Measurements from ENCODE around the gene TNS3. TPM values are rescaled to one million over a fixed set of nuclear protein-coding genes. Genes with fewer than 3 reads are reported as not detected.

The TNS3 gene
- total RNA-seq, 1 experiment from 2014 or later, result 97.2 TPM

- no peak for DNase-seq (ENCODE audit: low spot score)
Measured at GRCh38 chr7:47408675-47409074, 173.2 kb downstream of the TNS3 start.

DNA sequence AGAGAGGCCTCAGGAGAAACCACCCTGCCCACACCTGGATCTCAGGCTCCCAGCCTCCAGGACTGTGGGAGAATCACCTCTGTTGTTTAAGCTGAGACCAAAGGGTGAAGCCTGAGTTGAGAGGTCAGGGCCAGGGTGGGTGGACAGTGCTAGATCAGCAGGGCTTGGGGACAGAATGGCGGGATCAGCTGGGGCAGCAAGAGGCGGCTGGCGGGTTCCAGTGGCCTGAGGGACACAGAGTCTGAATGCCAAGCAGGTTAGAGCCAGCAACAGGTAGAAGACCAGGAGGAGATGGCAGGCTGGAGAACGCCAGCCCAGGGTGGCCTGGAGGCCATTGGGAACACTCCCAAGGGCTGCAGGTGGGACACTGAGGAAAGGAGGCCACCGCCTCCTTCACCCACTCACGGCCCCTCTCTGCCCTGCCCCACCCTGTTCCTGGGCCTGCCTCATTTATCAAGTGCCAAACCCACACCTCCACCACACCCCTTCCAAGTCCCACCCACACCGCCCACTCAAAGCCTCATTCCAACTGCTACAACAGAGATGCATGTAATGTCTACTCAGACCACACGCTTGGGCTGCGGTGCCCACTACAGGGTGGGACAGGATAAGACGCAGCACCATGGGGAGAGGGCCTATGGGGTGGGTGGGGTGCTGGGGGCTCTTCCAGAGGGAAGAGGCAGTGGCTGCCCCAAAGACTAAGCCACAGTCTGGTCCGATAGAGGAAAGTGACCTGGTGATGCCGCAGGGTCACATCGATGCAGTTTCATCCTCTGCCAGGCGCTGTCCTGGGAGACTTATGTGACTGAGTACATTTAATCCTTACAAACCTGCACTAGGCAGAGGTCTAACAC is 173.9 kb downstream of the TNS3 start:
- DNase-seq (ENCODE audit: low spot score), result no peak

DNA sequence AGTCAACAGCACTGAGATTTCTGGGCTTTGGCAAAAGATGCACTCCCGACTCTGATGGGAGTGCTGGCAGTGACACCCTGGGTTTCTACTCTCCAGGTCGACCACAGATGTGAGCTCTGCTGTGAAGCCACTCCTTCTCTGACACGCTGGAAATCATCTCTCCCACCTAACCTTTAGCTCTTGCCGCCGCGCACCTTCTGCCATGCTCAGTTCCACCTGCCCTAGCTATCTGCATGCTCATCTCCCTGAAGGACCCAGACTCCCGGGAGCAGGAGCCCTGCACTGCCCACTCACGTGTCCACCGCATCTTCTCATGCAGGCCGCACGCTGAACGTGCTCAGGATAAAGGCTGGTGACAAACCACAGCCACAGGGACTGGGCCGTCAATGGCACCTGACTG is 174.8 kb downstream of the TNS3 start:
- DNase-seq (ENCODE audit: low spot score), result no peak

DNA sequence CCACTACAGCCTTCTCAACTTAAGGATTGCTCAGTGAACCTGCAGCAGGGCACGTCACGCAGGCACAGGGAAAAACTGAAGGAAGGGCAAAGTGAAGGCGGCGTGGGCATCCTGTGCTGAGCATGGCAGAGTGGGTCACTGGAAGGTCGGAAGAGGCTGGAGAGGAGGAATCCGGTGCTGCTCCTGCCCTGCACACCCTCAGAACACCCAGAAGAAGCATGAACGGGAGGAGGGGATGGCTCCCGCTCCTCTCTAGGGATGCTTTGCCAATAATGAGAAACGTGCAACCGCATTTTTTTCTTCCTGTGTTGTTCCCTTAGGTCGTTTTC is 175.1 kb downstream of the TNS3 start:
- no peak for DNase-seq (ENCODE audit: low spot score)

DNA sequence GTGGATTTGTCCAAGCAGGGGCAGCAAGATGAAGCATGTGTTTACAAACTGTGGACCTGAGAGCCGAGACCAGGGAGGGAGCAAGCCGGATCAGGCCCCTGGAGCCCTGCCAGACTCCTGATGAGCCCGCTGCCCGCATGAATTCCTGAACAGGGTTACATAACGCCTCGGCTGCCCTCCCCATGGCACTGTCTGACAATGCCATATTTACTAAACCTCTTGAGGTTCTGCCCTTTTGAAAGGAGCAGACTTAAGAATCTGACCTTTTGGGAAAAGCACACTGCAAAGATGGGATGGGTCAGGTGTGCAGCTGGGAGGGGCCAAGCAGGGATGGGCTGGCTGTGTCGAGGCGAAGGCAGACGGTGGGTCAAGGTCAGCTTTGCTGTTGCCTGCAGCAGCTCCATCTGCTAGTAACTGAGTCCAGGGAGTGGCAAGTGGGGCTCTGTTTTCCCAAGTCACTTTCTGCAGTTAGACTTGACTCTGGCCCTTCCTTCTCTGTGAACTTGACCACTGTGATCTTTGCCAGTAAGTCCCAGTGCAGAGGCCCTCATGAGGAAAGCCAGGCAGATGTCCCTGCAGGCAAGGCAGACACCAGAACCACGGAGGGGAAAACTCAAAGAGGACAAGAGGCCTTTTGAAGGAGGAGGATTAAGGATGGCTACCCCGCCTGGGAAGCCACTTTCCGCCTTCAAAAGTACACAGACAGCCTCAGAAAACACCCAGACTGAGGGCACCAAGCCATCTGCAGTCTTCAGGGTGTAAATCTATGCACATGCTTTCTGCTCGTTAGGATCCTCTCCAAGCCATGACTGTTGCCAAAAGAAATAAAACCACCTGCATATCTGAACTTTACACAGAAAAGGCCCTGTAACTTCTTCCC is 175.8 kb downstream of the TNS3 start:
- DNase-seq (ENCODE audit: low spot score), result peak; percentile 34

GRCh38 chr7:47405286-47405904 is 176.5 kb downstream of the TNS3 start:
- no peak for DNase-seq (ENCODE audit: low spot score)

- DNase-seq (ENCODE audit: low spot score), result no peak
Measured at GRCh38 chr7:47404010-47404409, 177.9 kb downstream of the TNS3 start.

DNA sequence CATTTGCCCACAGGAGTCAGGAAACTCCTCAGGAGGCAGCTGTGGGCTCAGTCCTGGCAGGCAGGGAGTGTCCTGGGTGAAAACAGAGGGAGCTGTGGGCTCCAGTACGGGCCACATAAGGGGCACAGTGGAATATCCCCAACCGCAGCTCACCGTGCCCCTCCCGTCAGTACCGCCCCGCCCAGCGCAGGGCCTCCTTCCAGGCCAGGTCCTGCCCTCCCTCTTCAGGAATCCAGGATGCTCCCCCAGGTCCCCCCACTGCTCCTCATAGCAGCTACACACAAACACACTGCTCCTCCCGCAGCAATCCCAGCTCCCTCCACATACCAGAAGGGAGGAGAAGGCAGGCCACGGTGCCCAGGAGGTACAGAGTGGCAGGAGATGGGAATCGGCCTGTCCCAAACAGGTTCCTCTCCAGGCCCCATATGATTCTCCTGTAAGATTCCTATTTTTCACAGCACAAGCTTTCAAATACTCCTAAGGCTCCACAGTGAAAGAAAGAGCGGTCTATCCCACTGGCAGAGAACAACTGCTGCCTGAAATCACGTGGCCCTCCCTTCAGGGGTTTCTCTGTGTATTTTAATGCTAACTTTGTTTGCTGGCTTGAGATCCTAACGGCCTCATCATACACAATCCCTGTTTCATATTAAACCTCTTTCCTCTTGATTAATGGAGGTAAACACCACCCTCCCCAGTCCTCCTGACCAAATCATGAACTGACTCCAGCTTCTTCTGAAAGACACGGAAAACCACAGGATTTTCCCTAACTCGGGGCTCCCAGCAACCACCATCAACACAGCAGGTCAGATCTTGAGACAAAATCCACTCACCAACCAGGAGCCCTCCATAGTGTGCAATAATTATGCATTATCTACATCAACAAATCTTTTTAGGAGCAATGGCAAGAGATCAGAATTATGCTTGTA is 178.7 kb downstream of the TNS3 start:
- DNase-seq (ENCODE audit: low spot score), result no peak

DNA sequence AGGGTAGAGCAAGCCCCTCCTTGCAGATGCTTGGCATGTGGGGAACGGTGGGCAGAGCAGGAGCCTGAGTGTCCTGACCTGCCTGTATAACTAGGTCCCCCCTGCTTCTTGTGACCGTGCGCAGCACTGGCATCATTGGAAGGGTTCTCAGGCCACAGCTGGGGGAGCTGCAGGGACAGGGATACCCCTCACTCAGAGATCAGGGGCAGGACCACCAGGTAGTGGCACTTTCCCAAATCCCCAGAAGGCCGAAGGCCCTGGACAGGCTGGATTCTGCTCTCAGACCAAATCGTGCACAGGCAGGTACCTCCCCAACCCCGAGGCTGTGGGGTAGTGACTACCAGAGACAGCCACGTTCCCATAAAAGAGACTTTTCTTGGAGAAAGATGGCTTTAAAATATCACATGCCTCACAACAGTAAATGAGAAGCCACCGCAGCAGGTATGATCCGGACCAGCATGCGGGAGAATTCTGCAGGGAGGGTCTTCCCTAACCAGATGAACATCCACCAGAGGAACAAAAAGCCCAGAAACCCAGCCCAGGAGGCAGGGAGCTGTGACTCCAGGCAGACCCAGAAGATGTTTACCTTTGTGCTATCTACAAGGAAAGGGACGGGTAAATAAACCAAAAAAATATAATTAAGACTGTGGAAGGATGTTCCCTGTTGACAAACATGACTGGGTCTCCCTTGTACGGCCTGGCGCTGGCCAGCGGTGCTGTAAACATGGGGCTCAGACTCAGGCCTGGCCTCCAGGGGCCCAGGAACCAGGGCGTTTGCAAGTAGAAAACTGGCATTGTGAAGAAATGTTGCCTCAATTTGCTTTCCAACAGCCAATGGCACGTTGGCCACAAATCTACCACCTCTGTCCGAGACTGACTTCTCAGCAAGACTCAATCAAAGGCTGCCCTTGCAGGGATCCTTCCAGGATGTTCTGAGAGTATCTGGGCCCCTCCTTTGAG is 180.0 kb downstream of the TNS3 start:
- no peak for DNase-seq (ENCODE audit: low spot score)

DNA sequence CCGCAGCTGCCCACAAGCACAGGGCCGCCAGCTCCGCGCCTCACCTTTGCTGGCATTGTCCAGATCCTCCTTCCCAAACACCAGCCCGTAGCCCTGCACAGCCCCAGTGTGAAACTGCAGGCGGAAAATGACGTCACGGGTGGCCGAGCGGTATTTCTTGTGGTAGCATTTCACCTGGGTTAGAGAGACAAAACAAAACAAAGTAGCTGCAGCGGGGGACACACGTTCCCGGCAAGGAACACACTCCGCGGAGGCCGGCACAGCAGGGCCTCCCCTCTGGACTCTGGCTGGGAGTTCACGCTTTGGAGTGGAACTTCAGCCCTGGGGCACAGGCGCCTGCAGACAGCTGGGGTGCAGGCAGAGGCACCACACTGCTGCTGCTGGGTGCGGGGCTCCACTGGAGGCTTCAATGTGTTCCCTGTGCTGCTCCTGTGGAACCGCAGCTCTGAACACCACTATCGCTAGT is 181.1 kb downstream of the TNS3 start:
- no peak for DNase-seq (ENCODE audit: low spot score)

DNA sequence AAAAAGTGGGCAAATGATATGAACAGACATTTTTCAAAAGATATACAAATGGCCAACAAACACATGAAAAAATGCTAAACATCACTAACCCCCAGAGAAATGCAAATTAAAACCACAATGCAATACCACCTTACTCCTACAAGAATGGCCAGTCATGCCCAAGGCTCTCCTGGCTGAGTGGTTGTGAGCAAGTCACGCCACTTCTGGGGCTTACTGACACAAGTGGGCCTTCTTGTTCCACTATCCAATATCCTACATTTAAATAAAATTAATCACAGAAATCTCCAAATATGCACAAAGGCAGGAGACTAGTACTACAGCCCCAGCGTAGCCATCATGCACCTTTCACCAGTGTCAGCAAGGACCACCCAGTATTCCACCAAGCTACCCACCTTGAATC is 181.9 kb downstream of the TNS3 start:
- no peak for DNase-seq (ENCODE audit: low spot score)

DNA sequence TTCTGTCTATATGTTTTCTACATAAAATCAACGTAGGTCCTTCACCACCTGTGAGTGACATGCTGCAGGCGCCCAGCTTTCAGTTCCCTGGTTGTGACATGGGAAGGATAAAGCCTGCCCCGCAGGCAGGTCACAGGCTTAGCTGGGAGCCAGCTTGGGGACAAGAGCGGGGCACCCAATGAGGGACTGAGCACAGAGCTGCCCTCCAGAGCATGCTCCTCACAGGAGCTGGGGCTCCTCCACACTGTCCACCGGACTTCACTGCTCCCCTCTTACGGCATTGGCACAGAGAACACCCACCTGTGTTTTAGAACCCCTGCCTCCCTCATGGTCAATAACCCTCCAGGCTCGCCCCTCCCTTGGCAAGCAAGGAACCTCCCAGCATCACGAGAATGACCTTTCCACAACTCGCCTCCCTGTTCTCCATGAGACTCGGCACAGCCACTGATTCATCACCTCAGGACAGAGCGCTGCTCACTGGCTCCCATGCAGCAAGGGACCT is 187.1 kb downstream of the TNS3 start:
- DNase-seq (ENCODE audit: low spot score), result no peak

- DNase-seq (ENCODE audit: low spot score), result no peak
Measured at GRCh38 chr7:47394216-47394615, 187.7 kb downstream of the TNS3 start.

GRCh38 chr7:47393406-47393805 is 188.5 kb downstream of the TNS3 start:
- DNase-seq (ENCODE audit: low spot score), result no peak

DNA sequence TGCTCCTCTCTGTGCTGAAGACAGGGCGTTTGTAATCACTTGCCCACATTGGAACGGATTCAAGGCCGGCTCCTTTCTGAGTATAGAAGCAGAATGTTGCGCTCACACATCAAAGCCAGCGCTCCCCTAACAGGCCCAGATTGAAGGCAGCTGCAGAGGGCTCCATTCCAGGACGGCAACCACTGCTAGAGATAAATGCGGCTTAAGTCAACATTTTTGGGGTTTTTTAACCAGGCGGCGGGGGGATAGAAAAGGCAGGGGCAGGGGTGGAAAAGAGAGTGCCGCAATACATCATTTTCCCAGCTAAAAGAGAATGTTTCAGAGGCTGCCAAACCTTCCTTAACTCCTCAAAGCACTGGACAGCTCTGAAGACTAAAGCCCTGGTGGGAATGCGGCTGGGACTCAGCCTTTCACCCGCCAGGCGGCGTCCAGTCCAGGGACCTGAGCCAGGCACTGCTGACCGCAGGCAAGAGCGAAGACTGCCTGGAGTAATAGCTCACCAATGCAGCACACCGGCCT is 189.6 kb downstream of the TNS3 start:
- no peak for DNase-seq (ENCODE audit: low spot score)

DNA sequence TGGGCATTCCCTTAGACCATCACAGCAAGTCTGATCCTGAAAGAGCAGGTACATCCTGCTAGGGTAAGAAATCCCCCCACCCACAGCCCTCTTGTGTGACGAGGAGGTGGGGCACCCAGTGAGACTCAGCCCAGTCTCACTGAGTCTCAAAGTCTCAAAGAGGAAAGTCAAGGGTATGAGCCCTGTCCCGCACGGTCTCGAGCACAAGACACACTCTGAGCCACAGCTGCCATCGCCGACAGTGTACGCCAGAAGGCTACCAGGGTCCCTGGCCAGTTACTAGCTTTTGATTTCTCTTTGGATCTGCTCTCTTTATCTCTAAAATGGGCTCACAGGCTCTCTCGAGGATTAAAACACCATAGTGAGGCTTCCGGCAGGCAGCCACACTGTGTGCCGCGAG is 190.2 kb downstream of the TNS3 start:
- no peak for DNase-seq (ENCODE audit: low spot score)

DNA sequence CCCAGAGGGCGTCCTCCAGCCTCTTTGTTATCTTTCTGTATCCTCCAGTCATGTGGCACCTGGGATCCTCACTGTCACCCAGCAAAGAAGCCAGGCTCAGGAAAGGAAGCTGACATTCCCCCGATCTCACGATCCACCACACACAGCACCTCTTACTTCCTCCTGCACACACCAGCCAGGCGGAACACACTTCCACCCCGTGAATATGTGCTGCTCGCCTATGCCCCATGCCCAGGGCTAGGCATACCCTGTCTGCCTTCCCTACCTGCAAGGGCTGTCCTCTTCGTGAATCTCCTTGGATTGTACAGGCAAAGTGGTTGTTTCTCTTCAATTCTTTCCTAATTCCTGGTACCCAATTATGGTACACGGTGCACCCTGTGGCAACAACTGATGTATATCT is 191.0 kb downstream of the TNS3 start:
- no peak for DNase-seq (ENCODE audit: low spot score)

DNA sequence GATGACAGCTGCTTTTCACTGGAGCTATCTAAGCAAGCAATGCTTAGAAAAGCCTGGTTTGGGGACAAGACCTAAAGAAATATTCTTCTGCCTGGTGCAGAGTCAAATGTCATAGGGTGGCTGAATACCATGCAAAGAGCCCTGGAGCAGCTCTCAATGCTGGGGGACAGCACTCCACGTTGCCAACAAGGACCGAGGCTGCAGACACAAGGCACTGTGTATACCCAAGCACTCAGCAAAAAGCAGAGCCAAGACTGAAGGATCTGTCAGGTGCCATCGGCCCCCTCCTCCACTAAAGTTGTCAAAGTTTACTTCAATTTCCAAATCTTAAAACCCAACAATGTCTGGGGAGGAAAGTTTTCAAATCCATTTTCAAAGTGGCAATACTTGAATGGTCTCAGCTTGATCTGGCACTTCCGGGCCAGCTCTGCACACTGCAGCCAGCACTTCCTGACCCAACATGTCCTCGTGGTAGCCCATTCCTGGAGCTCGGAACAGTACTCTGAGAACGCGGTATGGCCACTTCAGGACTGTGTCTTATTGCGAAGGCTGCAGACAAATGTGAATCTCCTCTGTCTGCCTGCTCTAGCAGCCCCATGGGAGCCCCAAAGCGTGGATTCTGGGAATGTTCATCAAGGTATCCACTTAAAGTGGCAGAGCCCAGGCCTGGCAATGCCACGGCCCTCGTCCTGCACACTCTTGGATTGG is 191.8 kb downstream of the TNS3 start:
- DNase-seq (ENCODE audit: low spot score), result no peak

All from A172 (cell line).